GM19397 (cell line): ENCODE data around the gene GPC6.
"Not testable (repeated sequence)": the region's sequence is repeated elsewhere in the genome, so short reads cannot be mapped to it uniquely, and the experiment has no call there.

Source experiments
- ATAC-seq: cut with Tn5 transposase; IDR thresholded peaks from one replicate; pipeline ENCODE4 v1.9.1; 2021; ENCODE audit warnings: mild to moderate bottlenecking, moderate library complexity; ENCODE audit not compliant: unreplicated experiment

GPC6 gene

DNA sequence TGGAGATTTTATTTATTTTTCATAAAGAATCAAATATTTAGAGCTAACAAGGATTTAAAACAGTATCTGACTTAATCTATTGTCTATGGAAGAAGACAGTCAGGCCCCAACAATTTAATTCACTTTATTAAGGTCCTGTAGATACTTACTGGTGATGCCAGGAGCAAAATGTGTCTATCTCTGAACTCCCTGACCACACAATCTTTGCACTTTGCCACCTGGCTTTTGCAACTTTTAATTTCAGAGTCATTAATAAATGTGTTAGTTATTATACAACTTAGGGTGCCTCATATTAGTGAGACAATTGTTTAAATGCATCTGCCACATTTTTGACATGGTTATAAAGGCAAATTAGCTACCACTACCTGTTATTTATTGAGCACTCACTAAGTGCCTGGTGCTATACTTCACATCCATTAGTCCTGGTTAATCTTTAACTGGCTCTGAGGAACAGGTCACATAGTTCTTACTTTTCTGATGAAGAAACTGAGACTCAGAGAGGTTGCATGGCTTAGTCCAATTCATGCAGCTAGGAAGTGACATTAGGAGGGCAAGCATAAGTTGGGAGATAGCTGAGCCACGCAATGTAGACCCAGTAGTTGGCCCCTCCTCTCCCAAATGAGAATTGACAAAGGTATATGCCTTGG lies 955.0 kb downstream of the GPC6 start:
- no peak for ATAC-seq

DNA sequence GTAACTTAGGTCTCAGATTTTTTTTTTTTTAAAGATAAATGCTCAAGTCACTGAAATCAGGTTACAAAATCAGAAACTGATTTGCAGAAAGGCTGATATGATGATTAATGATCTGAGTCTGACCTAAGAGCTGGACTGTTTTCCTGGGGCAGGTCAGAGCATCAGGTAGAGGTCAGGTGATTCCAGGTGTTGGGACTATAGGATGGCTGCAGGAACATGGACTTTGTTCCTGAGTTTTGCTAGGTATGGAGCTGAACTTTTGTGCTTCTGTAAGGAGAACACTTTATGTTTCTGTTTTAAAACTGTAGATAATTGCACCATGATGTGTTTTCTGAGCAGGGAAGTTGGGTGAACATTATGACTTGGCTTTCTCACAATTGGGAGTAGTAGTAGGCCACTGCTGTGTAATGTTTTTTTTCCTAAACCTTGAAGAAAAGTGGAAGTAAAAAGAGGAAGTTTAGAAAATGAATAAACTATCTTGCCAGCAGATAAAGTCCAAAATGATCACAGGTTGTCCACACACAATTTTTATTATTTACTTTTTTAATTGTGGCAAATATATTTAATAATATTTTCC lies 955.7 kb downstream of the GPC6 start:
- no peak for ATAC-seq

GRCh38 chr13:94186470-94186869 lies 959.9 kb downstream of the GPC6 start:
- ATAC-seq: no peak

DNA sequence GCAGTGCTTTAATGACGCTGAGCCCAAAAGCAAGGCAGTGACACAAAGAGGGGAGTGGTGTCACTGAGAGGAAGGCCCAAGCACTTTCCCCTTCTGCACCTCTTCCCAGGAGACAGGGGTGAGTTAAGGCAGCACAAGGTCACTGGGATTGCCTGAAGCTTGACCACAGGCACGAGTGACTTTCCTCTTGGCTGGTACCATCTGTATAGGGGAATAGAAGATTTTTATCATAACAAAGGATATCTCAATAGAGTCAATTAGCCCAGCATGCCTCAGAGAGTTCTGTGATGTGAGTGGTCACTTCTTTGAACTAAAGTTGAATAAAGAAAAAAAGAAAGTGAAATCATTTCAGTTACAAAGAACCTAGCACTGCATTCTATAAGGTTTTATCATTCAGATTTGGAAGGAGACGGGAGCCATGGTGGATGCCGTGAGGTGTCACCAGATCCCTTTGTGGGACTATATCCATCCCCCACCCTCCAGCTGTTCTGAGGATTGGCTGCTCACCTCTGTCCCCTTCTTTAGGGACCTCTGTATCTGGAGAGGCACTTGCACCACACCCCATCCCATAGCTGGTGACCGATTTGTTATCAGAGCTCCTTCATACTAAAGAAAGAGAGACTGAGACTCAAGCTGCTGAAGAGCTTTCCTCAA lies 961.7 kb downstream of the GPC6 start:
- no peak for ATAC-seq

DNA sequence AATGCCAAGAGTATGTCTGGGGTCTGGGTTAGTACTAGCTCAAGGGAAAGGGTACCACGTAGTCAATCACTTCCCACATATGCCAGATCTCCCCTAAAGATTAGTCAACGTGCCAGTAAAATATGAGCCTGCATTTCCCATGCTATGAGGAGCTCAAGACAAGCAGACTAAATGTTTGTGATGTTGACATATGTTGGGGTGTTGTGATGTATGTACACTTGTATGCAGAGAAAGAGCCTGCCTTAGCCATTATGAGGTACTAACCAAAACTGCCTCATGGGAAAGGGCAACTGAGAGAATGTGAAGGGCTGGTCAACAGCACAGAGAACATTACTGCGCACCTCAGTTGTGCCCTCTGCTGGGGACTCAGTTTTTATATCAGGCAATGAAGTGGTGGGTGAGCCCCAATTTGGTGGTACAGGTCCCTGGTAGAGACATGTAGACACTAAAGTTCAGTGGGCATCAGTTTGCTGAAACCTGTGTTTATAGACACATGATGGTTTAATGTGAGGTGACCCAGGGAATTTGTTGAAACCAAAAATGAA lies 965.9 kb downstream of the GPC6 start:
- no peak for ATAC-seq

GRCh38 chr13:94195715-94196114 lies 969.1 kb downstream of the GPC6 start:
- no peak for ATAC-seq

DNA sequence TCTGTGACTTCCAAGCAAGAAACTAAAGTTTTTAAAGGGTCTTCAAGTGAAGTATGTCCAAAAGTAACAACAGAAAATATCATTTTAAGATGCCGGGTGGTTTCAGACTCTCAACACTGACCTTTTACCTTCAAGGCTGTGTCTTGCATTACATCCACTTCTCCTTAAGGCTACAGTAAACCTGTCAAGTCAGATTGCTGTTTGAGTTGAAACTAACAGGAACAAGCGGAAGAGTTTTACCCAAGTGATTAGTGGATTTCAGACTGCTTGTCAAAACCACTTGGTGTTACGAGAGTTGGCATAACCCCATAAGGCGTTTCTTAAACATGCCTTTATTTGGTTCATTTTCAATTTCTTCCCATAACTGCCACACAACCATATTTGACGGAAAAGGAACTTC lies 969.8 kb downstream of the GPC6 start:
- ATAC-seq: no peak

DNA sequence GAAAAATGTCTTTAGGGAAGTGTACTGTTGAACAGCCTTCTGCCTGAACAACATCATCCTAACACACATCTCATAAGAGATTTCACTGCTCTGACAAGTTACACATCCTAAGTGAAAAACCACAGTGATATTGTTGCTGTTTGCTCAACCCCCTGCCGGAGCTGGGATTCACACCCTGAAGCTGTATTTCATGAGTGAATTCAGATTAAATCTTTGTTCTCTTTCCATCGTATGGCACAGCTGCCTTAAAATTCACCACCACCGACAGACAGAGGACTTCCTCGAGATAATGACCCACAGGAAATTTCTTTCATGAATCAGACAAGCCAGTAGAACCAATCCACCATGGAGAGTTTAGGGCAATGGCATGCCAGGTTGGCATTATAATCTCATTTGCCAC lies 972.1 kb downstream of the GPC6 start:
- no peak for ATAC-seq

DNA sequence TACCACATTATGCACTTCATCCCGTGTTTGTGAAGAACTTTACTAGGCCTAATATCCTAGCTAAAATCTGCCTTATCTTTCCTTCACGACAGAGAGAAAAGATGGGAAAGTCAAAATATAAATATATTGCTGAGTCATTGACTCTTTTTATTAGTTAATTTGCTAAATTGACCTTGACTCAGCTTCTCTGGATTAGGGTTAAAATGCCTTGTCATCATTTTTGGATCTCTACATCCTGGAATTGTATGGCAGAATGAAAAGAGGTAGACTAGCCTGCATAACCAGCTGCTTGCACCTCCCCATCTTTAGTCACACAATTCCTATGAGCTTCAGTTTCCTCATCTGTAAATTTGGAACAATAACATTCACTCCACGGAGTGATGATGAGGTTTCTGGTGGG lies 972.5 kb downstream of the GPC6 start:
- no peak for ATAC-seq

GRCh38 chr13:94201022-94201421 lies 974.4 kb downstream of the GPC6 start:
- ATAC-seq: no peak

DNA sequence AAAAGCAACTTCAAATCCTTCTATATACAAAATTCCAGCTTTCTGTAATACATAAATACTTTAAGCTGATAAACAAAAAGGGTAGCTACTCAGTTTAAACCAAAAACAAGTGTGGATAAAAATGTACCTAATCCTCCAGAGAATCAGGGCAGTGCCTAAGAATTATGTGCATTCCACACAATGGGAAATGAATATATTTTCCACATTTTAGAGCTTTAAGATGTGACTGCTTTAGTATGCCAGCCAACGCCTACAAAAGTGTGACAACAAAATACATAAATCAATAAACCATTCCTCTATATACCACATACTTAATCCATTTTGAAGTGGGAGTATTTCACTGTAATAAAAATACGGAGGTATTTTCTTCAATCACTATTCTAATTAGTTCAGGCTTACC lies 977.6 kb downstream of the GPC6 start:
- ATAC-seq: no peak

- ATAC-seq: no peak
Observed at GRCh38 chr13:94204946-94205345, 978.3 kb downstream of the GPC6 start.

- no peak for ATAC-seq
Observed at GRCh38 chr13:94205896-94206295, 979.3 kb downstream of the GPC6 start.

GRCh38 chr13:94209117-94209516 lies 982.5 kb downstream of the GPC6 start:
- no peak for ATAC-seq

- not testable (repeated sequence) for ATAC-seq
Observed at GRCh38 chr13:94209913-94210312, 983.3 kb downstream of the GPC6 start.

DNA sequence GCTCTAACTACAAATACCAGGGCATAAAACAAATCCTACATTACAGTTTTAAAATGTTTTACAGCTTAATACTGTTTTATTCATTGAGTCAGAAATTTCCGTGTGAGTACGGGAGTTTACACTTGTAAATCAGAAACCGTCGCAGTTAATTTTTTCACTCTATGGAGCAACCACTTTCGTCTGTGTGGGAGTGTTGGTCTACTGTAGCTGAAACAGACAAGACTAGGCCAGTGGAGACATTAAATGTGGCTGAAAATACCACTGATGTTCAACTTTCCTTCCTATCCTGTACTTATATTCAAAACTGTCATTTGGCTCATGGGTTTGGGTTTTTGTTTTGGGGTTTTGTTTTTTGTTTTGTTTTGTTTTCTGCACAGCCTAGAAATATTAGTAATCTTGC lies 984.2 kb downstream of the GPC6 start:
- ATAC-seq: no peak

- no peak for ATAC-seq
Observed at GRCh38 chr13:94212196-94212595, 985.6 kb downstream of the GPC6 start.

DNA sequence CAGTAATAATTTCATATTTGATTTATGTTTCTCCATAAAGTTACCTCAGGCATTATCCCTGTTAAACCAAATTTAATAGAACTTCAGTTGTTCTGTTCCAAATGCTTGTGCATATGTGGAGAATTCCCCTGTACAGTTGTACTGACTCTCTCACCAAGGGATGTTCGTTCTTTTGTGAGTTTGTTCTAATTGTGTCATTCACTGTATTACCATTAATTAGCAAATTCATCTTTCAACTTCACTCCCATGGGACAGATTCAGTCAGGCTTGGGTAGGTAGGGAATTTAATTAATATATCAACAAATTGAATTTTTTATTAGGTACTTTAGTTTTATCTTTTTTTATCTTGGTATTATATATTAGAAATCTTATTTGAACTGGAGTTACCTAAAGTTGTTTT lies 987.5 kb downstream of the GPC6 start:
- no peak for ATAC-seq

- ATAC-seq: no peak
Observed at GRCh38 chr13:94214975-94215374, 988.4 kb downstream of the GPC6 start.

- ATAC-seq: no peak
Observed at GRCh38 chr13:94216476-94216875, 989.9 kb downstream of the GPC6 start.

- ATAC-seq: no peak
Observed at GRCh38 chr13:94217370-94217769, 990.8 kb downstream of the GPC6 start.

DNA sequence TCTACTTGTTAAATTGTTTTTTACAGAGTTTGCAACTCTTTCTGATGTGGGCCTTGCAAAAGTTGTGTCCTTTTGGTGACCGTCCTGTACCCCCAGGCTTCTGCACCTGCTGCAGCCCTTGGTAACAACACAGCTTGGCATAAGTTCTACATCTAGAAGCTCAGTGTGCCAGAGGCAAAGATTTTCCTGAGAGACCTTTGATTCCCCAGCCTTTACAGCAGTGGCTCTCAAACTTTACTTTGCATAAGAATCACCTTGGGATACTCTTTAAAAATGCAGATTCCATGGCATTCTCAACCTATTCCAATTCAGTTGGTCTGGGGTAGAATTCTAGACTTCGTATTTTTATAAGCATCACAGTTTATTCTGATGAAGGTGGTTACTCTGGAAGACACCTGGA lies 991.9 kb downstream of the GPC6 start:
- ATAC-seq: no peak
